NT2/D1 (cell line): ENCODE data around the gene IL17REL.

ENCODE experiments used
- SUZ12 ChIP-seq: IDR thresholded peaks from 2 replicates; pipeline ENCODE4 v1.6.1; 2011; ENCODE audit not compliant: insufficient read length, insufficient read depth; ENCODE audit errors: extremely low read depth
- YY1 ChIP-seq: IDR thresholded peaks from 2 replicates; pipeline ENCODE4 v1.6.1; 2011; ENCODE audit not compliant: insufficient read length, insufficient read depth

DNA sequence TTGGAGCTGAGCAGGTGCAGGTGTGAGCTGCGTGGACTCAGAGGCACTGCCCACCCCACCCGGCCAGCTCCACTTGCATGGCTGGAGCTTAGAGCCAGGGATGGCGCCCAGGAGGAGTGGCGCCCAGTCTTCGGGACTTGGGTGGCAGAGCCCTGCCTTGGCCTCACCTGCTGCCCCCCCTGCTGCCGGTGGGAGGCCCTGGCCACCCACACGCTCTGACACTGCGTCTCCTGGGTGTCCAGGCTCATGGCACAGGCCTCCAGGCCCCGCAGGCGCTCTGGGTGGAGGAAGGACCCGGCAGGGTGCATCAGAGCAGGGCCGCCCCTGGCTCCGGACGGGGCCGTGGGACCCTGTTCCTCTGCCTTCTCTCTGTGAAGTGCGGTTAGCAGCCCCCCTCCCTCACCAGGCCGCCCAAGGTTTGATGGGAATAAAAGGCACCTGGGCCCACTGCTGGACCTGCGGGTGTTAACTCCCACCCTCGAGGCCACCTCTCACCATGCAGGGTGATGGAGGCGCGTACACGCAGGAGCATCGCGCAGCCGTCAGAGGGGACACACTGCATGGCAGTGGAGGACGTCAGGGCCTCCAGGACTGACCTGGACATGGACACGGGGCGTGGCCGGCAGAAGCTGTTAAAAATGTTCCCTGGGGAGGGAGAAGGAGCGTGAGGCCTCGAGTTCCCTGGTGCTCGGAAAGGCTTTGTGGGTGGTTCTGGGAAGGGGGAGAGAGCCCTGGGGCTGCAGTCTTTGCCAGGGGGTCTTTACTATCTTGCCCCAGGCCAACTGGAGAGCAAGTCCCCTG lies 11.8 kb downstream of the IL17REL start:
- no peak for TF ChIP-seq YY1
- no peak for TF ChIP-seq SUZ12
